Nephron (organoid): ENCODE measurements around the gene PPM1F.

ENCODE experiments used
- H3K27ac Mint-ChIP-seq, 3 experiments: 2 replicates each; pipeline ENCODE4 v1.8.0; 2020; ENCODE audit warnings: mixed read lengths in 3 of 3, mild to moderate bottlenecking in 2 of 3, moderate library complexity in 1 of 3
- H3K27me3 Mint-ChIP-seq: 2 replicates; pipeline ENCODE4 v1.8.0; 2021; ENCODE audit warnings: low read depth, mild to moderate bottlenecking, moderate library complexity, mixed read lengths
- H3K36me3 Mint-ChIP-seq: 2 replicates; pipeline ENCODE4 v1.8.0; 2020; ENCODE audit warnings: low read depth, mixed read lengths
- H3K4me1 Mint-ChIP-seq: 2 replicates; pipeline ENCODE4 v1.8.0; 2020; ENCODE audit warnings: mixed read lengths
- H3K4me3 Mint-ChIP-seq, 3 experiments: 2 replicates each; pipeline ENCODE4 v1.8.0; 2020; ENCODE audit warnings: mild to moderate bottlenecking in 3 of 3, mixed read lengths in 3 of 3, moderate library complexity in 2 of 3
- H3K9me3 Mint-ChIP-seq: 2 replicates; pipeline ENCODE4 v1.8.0; 2020; ENCODE audit warnings: mixed read lengths
- CTCF ChIP-seq, 3 experiments: fragments of 200-600 bp; sonication (generic); IDR thresholded peaks; one replicate each; pipeline ENCODE4 v1.5.0; 2021; ENCODE audit warnings: antibody characterized with exemption in 3 of 3; ENCODE audit not compliant: unreplicated experiment in 3 of 3

PPM1F gene

DNA sequence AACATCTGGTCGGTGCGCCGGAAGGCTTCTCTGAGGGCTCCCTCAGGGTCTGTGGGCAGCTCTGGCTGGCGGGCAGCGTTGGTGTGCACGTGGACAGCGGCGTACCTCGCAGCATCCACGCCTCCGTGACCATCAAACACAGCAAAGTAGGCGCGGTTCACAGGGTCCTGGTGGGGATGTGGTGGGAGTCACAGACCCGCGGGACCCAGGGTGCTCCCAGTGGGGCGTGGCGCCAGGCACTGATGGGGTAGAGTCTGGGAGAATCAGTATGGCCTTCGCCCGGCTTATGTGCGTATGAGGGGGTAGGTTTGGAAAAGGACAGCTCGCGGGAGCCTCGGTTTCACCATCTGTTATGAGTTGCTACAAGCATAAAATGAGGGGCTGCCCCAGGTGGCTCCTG, 19.2 kb downstream of the PPM1F start:
- no peaks in the 10 kb centered on the region for H3K27me3 Mint-ChIP-seq
- H3K9me3 Mint-ChIP-seq: no peaks in the 10 kb centered on the region
- H3K36me3 Mint-ChIP-seq: peaks cover 42% of the 10 kb centered on the region
- H3K4me3 Mint-ChIP-seq: no peak overlapping the region
- no peak for TF ChIP-seq CTCF (IDR thresholded peaks at IDR 0.05; ENCODE audit: unreplicated experiment in 3 of 3)
- no peak overlapping the region for H3K27ac Mint-ChIP-seq
- peaks cover 44% of the 10 kb centered on the region for H3K4me1 Mint-ChIP-seq

DNA sequence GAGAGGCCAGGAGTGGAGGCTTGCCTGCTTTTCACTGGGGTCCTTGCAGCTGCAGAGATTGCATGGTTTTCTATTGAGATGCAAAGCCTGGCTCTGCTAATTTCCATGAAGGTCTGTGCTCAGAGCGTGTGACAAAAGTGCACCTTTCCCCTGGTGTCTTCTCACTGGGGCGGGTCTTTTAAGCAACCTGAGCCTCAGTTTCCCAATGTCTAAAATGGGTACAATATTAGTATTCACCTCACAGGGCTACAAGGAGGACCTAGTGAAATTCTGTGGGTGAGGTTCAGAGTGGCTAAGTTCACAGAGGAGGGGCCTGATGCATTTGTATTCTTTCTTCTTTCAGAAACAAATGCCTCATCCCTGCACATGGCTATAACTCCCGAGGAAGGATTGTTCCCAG, 20.3 kb downstream of the PPM1F start:
- TF ChIP-seq CTCF (IDR thresholded peaks at IDR 0.05; ENCODE audit: unreplicated experiment in 3 of 3): no peak
- Mint-ChIP-seq H3K27ac (no peak overlapping the region), H3K9me3 (no peaks in the 10 kb centered on the region), H3K27me3 (no peaks in the 10 kb centered on the region), H3K4me1 (peaks cover 39% of the 10 kb centered on the region), H3K36me3 (peaks cover 37% of the 10 kb centered on the region), H3K4me3 (no peak overlapping the region)

DNA sequence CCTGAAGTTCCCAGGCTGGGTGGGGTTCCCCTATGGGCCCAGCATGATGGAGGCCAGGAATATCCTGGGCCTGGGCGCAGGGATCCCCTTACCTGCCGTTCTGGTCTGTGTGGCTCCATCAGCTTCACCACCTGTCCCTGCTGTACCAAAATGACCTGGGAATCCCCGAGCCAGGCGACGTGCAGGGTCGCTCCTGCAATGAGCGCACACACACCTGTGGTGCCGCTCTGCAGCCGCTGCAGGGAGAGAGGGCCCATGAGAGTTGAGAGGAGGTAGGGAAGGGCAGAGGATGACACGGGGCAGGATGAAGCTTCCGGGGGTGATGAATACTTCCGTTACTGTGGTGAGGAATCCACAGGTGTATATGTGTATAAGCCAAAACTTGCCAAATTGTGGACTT, 21.6 kb downstream of the PPM1F start:
- TF ChIP-seq CTCF (IDR thresholded peaks at IDR 0.05; ENCODE audit: unreplicated experiment in 3 of 3): no peak
- Mint-ChIP-seq H3K27me3 (no peaks in the 10 kb centered on the region), H3K9me3 (no peaks in the 10 kb centered on the region), H3K36me3 (peaks cover 31% of the 10 kb centered on the region), H3K4me1 (peaks cover 26% of the 10 kb centered on the region), H3K27ac (no peak overlapping the region), H3K4me3 (no peak overlapping the region)

GRCh38 chr22:21929253-21929652, 23.4 kb downstream of the PPM1F start:
- Mint-ChIP-seq H3K27me3 (no peaks in the 10 kb centered on the region), H3K36me3 (peaks cover 26% of the 10 kb centered on the region), H3K9me3 (no peaks in the 10 kb centered on the region), H3K4me3 (no peak overlapping the region), H3K4me1 (peaks cover 24% of the 10 kb centered on the region), H3K27ac (peak overlapping the region in 1 of 3 experiments; percentile 32)
- no peak for TF ChIP-seq CTCF (IDR thresholded peaks at IDR 0.05; ENCODE audit: unreplicated experiment in 3 of 3)

GRCh38 chr22:21928048-21928447, 24.6 kb downstream of the PPM1F start:
- Mint-ChIP-seq H3K36me3 (peaks cover 26% of the 10 kb centered on the region), H3K4me3 (no peak overlapping the region), H3K9me3 (no peaks in the 10 kb centered on the region), H3K27ac (no peak overlapping the region), H3K27me3 (no peaks in the 10 kb centered on the region), H3K4me1 (peaks cover 24% of the 10 kb centered on the region)
- no peak for TF ChIP-seq CTCF (IDR thresholded peaks at IDR 0.05; ENCODE audit: unreplicated experiment in 3 of 3)

GRCh38 chr22:21927174-21927823, 25.3 kb downstream of the PPM1F start:
- Mint-ChIP-seq H3K36me3 (peaks cover 20% of the 10 kb centered on the region), H3K27me3 (no peaks in the 10 kb centered on the region)

More at GRCh38 chr22:21927174-21927823, 25.3 kb downstream of the PPM1F start:
- no peak for TF ChIP-seq CTCF (IDR thresholded peaks at IDR 0.05; ENCODE audit: unreplicated experiment in 3 of 3)
- H3K9me3 Mint-ChIP-seq: no peaks in the 10 kb centered on the region
- H3K4me1 Mint-ChIP-seq: peaks cover 24% of the 10 kb centered on the region
- H3K27ac Mint-ChIP-seq: no peak overlapping the region
- H3K4me3 Mint-ChIP-seq: no peak overlapping the region
